ENCODE data around the gene SH2D2A.

DNA sequence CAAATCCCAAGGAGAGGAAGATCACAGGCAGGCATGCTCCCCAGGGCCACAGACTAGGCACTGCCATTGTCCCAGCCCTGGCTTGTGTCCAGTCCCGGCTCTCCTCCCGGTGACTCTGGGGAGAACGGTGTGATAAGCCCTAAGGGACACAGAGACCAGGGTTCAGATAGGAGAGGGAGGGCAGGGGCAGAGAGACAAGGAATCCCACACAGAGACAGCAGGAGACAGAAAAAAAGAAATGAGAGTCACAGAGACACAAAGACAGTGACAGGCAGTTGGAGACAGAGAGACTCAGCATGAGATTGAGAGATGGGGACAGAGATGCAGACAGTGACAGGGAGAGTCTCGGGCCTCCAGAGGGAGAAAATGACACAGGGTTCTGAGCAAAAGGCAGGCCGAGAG, 41.9 kb upstream of the SH2D2A start:
- no peak for TF ChIP-seq SUZ12 (IDR thresholded peaks at IDR 0.05; ENCODE audit: extremely low read depth, insufficient read depth, insufficient read length)
- no peak for TF ChIP-seq YY1 (IDR thresholded peaks at IDR 0.05; ENCODE audit: insufficient read depth, insufficient read length)

All from NT2/D1 (cell line).